Gastroesophageal sphincter (tissue), 3 donors: ENCODE data around the gene ATF6.

Experiments
- CTCF ChIP-seq, 4 experiments: fragments of 200-600 bp in 2 of 4; fragments of 450-650 bp in 2 of 4; sonication (generic) in 1 of 4; IDR thresholded peaks; one replicate each; pipeline ENCODE4 v1.5.1; 2017 to 2019; ENCODE audit warnings: antibody characterized with exemption in 4 of 4, mild to moderate bottlenecking in 2 of 4, moderate library complexity in 2 of 4
- EP300 ChIP-seq: sonication (generic); formaldehyde crosslinking; IDR thresholded peaks from one replicate; pipeline ENCODE4 v1.6.1; 2017; ENCODE audit warnings: antibody characterized with exemption, mild to moderate bottlenecking
- POLR2A ChIP-seq, 2 donors: fragments of 450-650 bp; IDR thresholded peaks; one replicate each; pipeline ENCODE4 v1.6.1; 2017; ENCODE audit warnings: antibody characterized with exemption in 2 of 2, mild to moderate bottlenecking in 2 of 2, moderate library complexity in 1 of 2
- POLR2AphosphoS5 ChIP-seq: sonication (generic); formaldehyde crosslinking; IDR thresholded peaks from one replicate; pipeline ENCODE4 v1.6.1; 2017; ENCODE audit warnings: antibody characterized with exemption

GRCh38 chr1:161953256-161953920, 187.3 kb downstream of the ATF6 start:
- no peak for TF ChIP-seq CTCF (IDR thresholded peaks at IDR 0.05)
- no peak for TF ChIP-seq POLR2AphosphoS5
- no peak for TF ChIP-seq POLR2A (IDR thresholded peaks at IDR 0.05)
- TF ChIP-seq EP300 = no peak
